ENCODE measurements around the gene CENPH. TPM values are rescaled to one million over a fixed set of nuclear protein-coding genes. Genes with fewer than 3 reads are reported as not detected.

CENPH gene, protein sequence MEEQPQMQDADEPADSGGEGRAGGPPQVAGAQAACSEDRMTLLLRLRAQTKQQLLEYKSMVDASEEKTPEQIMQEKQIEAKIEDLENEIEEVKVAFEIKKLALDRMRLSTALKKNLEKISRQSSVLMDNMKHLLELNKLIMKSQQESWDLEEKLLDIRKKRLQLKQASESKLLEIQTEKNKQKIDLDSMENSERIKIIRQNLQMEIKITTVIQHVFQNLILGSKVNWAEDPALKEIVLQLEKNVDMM
- total RNA-seq = 2.8 and 4.9 TPM in 2 replicates

DNA sequence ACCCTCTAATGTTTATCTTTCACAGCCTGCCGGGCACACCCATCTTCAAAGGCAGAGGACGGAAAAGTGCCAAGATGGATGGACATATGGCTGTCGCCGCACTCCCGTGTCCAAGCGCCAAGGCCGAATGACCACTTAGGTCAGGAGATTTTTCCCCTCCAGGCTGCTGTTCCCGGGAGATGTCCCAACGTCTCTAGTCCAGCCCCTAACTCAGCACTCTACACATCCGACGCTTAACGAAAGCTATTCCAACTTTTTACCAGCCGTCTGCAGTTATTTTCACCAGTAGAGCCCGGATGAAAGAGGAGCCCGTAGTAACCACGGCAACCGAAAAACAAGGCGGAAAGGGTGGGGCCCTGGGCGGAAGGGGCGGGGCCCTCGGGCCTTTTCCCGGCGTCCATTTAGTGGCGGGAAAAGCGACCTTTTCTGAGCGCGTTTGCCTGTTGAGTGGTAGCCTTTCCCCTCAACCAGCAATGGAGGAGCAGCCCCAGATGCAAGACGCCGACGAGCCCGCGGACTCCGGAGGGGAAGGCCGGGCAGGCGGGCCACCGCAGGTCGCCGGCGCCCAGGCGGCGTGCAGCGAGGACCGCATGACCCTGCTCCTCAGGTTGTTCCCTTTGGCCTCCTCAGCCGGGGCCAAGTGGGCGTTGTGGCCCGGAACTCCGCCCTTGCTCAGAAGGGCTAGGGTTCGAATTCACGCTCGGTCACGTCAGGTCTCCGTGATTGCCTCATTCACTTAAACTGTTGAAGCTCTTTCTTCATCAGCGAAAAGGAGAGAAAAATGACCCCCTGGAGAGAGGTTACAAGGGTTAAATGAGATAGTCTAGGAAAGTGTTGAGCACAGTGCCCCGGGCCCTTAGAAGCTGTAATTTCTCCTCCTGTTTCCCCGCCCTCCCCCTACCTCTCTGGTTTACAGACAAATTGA is at the start of gene CENPH:
TSS of gene CENPH (plus strand) at position 422 of the 925 bp plus-strand sequence. CDS start at position 474, 52 bp downstream.

DNA sequence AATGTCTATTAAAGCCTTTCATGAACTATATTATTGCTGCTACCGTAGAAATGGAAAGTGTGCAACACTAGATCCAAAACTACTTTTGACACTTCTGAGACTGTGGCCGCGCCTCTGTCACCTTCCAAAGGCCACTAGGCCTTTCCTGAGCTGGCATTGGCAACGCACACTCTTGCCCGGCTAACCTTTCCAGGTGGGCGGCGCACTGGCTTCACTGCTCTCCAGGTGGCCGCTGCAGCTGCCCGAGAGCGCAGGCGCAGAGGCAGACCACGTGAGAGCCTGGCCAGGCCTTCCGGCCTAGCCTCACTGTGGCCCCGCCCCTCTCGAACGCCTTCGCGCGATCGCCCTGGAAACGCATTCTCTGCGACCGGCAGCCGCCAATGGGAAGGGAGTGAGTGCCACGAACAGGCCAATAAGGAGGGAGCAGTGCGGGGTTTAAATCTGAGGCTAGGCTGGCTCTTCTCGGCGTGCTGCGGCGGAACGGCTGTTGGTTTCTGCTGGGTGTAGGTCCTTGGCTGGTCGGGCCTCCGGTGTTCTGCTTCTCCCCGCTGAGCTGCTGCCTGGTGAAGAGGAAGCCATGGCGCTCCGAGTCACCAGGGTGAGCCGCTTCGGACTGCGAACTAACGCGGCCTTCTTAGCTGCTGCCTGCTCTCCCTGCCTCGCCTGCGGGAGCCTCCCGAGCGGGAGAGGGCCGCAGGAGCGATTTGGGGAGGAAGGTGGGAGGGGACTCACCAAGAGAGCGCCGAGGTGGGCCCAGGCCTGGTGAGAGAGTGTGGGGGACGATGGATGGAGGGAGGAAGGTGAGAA is 22.5 kb upstream of the CENPH start, which contains the start of gene CCNB1:
TSS of gene CCNB1 (plus strand) at position 465 of the 807 bp plus-strand sequence. CDS start at position 578, 113 bp downstream.

DNA sequence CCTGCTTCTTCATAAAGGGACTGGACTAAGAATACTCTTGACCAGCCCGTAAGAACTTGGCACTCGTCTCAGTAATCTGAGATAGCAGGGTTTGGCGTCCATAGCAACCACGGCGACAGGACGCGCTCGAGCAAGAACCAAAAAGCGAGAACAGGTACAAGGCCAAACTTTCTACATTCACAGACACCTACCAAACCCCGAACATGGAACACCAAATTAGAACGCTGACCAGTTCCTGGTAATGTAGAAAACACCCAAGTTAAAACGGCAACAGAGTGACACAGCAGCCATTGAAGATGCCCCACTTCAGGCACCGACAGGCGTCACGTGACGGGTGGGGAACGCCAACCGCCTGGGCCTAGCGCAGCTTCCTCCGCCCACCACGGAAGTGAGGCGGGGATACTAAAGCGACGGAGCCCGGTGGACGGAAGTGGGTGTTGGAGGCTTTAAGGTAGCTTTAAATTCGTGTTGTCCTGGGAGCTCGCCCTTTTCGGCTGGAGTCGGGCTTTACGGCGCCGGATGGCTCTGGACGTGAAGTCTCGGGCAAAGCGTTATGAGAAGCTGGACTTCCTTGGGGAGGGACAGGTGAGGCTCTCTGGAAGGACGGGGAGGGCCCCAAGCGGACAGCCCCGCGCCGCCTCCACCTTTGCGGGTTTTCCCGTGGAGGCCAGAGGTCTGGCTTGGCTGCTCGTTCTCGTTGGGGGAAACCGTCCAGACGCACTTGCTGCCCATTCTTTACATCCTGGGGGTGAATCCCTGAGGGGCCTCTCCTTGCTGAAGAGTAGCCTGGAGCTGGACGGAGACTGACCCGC is 45.3 kb downstream of the CENPH start, which contains the start of gene CDK7:
TSS of gene CDK7 (plus strand) at position 430 of the 812 bp plus-strand sequence. CDS start at position 520, 90 bp downstream.

Small RNAs within 50 kb of the gene (small RNA-seq; reads per million reads assigned to genes)
- gene SNORA50D = not detected

Other genes starting within 250 kb of the CENPH start
- gene SLC30A5, start 95.6 kb upstream of the CENPH start, total RNA-seq = 44.1 and 51.1 TPM in 2 replicates
- gene CCNB1, start 22.4 kb upstream of the CENPH start, total RNA-seq = 21.6 and 23.4 TPM in 2 replicates
- 43.8 and 44.5 TPM in 2 replicates for gene CDK7, start 45.3 kb downstream of the CENPH start, total RNA-seq
- gene CCDC125, start 143.2 kb downstream of the CENPH start, total RNA-seq = 3.2 and 4.2 TPM in 2 replicates
- 15.7 and 15.9 TPM in 2 replicates for gene AK6, start 179.9 kb downstream of the CENPH start, total RNA-seq
- gene TAF9, start 179.9 kb downstream of the CENPH start, total RNA-seq = 62.5 and 63.3 TPM in 2 replicates
- gene RAD17, start 180.2 kb downstream of the CENPH start, total RNA-seq = 20.3 and 24.8 TPM in 2 replicates
- gene MARVELD2, start 225.5 kb downstream of the CENPH start, total RNA-seq = 2.9 and 3.3 TPM in 2 replicates